KOPT-K1 (cell line): ENCODE data around the gene CEP44.
"Not testable (repeated sequence)": the region's sequence is repeated elsewhere in the genome, so short reads cannot be mapped to it uniquely, and the experiment has no call there.

Source experiments
- H3K27ac ChIP-seq: fragments of 200-600 bp; sonication (generic); 2 replicates; pipeline ENCODE4 v1.5.1; 2016; ENCODE audit warnings: antibody characterized with exemption, mild to moderate bottlenecking, low read depth, low read length; ENCODE audit not compliant: poor library complexity, severe bottlenecking
- H3K36me3 ChIP-seq: fragments of 200-600 bp; sonication (generic); 2 replicates; pipeline ENCODE4 v1.5.1; 2017; ENCODE audit warnings: antibody characterized with exemption, mild to moderate bottlenecking, low read length, moderate library complexity; ENCODE audit not compliant: insufficient read depth
- H3K9me3 ChIP-seq: fragments of 200-600 bp; sonication (generic); 2 replicates; pipeline ENCODE4 v1.5.1; 2017; ENCODE audit warnings: antibody characterized with exemption, low read length, mild to moderate bottlenecking; ENCODE audit not compliant: insufficient read depth, poor library complexity, severe bottlenecking

The CEP44 gene, protein sequence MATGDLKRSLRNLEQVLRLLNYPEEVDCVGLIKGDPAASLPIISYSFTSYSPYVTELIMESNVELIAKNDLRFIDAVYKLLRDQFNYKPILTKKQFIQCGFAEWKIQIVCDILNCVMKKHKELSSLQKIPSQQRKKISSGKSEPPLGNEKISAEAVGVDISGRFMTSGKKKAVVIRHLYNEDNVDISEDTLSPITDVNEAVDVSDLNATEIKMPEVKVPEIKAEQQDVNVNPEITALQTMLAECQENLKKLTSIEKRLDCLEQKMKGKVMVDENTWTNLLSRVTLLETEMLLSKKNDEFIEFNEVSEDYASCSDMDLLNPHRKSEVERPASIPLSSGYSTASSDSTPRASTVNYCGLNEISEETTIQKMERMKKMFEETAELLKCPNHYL

GRCh38 chr4:174283507-174284471, at the start of gene CEP44, which contains the start of gene FBXO8:
Gene CEP44 (plus strand): TSS chr4:174283911. CDS start chr4:174299122, 15,211 bp downstream.
Gene FBXO8 (minus strand): TSS chr4:174283667. CDS start chr4:174263092, 20,575 bp downstream.
- peak within 1 kb of the TSS; percentile 95 for H3K27ac ChIP-seq
- no peaks in the 10 kb centered on the region for H3K9me3 ChIP-seq
- H3K36me3 ChIP-seq, result no peaks in the 10 kb centered on the region

DNA sequence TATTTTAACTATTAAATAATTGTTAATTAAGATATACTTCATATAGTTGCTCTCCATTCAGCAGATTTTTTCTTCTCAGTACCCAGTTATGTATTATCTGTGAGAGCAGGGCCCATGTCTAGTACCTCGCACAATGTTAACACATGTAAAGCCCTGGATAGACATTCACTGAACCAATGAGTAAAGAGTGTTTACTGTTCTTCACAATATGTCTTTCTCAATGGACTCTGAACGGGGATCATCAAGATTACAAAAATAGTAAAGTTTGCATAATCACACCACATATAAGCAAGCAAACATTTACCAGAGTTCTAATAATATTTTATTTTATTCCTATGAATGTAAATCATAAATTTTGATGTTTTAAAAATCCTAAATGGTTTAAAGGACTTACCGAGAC, 47.4 kb upstream of the CEP44 start:
- H3K36me3 ChIP-seq, result peaks cover 10% of the 10 kb centered on the region; the same call in 1 of the 2 replicates
- no peak overlapping the region for H3K27ac ChIP-seq
- no peaks in the 10 kb centered on the region for H3K9me3 ChIP-seq

DNA sequence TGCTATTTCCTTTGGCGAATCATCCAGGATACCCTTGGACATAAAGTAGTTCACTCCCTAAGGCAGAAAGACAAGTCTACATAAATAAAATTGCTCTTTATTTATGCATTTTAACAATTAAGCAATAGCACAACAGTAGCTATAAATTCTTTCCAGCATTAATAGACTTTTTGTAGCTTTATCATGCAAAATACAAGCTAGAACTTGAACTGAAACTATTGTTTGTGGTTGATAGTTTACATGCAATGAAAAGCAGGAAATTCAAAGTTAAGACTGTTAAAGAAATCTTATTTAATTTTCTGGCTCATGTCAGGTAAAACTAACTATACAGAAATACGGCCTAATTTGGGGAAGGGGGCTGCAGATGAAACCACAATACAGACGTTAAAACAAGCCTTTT, 42.5 kb upstream of the CEP44 start:
- Histone ChIP-seq H3K36me3 (peaks cover 10% of the 10 kb centered on the region; the same call in 1 of the 2 replicates), H3K27ac (no peak overlapping the region), H3K9me3 (no peaks in the 10 kb centered on the region)

DNA sequence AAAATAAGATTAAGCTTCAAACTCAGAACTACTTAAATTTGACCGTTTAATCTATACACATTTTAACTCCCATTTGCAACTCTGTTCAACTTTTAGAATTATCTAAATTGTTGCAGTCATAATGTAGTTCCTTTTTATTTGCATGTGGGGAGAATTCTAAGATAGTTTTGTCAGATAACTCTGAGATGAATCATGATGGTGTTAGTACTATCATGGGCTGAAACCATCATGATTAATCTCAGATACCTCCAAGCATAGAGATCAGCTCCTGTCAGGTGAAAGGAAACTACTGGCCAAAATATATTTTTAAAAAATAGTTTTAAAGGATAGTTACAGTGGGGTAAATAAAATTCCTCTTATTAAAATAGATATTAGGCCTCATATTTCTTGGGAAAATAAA, 39.3 kb upstream of the CEP44 start:
- no peaks in the 10 kb centered on the region for H3K9me3 ChIP-seq
- 0 out of 2 replicates have a peak, but pooled peaks cover 3% of the 10 kb centered on the region for H3K36me3 ChIP-seq

GRCh38 chr4:174245714-174246113, 38.0 kb upstream of the CEP44 start:
- no peaks in the 10 kb centered on the region for H3K9me3 ChIP-seq
- H3K27ac ChIP-seq, result no peak overlapping the region
- 0 out of 2 replicates have a peak, but pooled peaks cover 3% of the 10 kb centered on the region for H3K36me3 ChIP-seq

More for the DNA sequence above, 39.3 kb upstream of the CEP44 start:
- H3K27ac ChIP-seq, result no peak overlapping the region

- H3K36me3 ChIP-seq, result no peaks in the 10 kb centered on the region
- H3K27ac ChIP-seq, result no peak overlapping the region
- H3K9me3 ChIP-seq, result no peaks in the 10 kb centered on the region
Observed at GRCh38 chr4:174248407-174248806, 35.3 kb upstream of the CEP44 start.

DNA sequence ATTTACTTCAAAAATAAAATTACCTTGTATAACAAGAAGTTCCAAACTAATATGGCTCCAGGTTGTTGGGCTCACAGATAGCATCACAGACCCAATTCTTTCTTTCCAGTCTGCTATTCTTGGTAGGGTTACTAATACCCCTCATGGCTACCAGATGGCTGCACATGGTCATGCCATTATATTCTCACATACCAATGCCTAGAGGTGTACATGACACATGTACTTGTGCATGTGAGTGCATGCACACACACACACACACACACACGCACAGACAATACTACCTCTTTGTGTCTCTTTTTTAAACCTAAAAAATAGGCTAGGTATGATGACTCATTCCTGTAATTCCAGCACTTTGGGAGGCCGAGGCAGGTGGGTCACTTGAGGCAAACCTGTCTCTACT, 31.3 kb upstream of the CEP44 start:
- H3K36me3 ChIP-seq, result 0 out of 2 replicates have a peak, but pooled peaks cover 7% of the 10 kb centered on the region
- no peak overlapping the region for H3K27ac ChIP-seq
- no peaks in the 10 kb centered on the region for H3K9me3 ChIP-seq

- H3K27ac ChIP-seq, result no peak overlapping the region
Observed at GRCh38 chr4:174254613-174255012, 29.1 kb upstream of the CEP44 start.

GRCh38 chr4:174255374-174255773, 28.3 kb upstream of the CEP44 start:
- H3K9me3 ChIP-seq, result no peaks in the 10 kb centered on the region
- 0 out of 2 replicates have a peak, but pooled peaks cover 8% of the 10 kb centered on the region for H3K36me3 ChIP-seq
- H3K27ac ChIP-seq, result no peak overlapping the region

More at GRCh38 chr4:174254613-174255012, 29.1 kb upstream of the CEP44 start:
- H3K36me3 ChIP-seq, result 0 out of 2 replicates have a peak, but pooled peaks cover 8% of the 10 kb centered on the region
- H3K9me3 ChIP-seq, result no peaks in the 10 kb centered on the region

- no peak overlapping the region for H3K27ac ChIP-seq
- H3K36me3 ChIP-seq, result 0 out of 2 replicates have a peak, but pooled peaks cover 8% of the 10 kb centered on the region
- H3K9me3 ChIP-seq, result no peaks in the 10 kb centered on the region
Observed at GRCh38 chr4:174255786-174256185, 27.9 kb upstream of the CEP44 start.

GRCh38 chr4:174256277-174256713, 27.4 kb upstream of the CEP44 start:
- Histone ChIP-seq H3K9me3 (no peaks in the 10 kb centered on the region), H3K27ac (no peak overlapping the region), H3K36me3 (0 out of 2 replicates have a peak, but pooled peaks cover 8% of the 10 kb centered on the region)

DNA sequence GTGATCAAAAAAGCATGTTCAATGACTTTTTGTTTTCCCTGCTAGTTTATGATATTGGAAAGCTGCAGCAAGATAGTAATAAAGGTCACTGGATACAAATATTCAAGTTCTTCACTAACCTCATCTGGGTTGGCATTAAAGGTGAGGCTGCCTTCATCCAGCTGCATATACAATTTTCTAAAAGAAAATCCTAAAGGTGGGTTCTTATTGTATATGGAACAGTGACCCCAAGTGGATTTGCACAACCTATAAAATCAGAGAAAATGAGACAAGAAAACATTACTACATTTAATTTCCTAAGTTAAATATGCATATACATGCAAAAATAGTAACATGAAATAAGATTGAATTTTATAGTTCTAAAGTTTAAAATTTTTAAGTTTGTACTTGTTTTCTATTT, 24.1 kb upstream of the CEP44 start:
- Histone ChIP-seq H3K36me3 (0 out of 2 replicates have a peak, but pooled peaks cover 13% of the 10 kb centered on the region), H3K27ac (no peak overlapping the region), H3K9me3 (no peaks in the 10 kb centered on the region)

DNA sequence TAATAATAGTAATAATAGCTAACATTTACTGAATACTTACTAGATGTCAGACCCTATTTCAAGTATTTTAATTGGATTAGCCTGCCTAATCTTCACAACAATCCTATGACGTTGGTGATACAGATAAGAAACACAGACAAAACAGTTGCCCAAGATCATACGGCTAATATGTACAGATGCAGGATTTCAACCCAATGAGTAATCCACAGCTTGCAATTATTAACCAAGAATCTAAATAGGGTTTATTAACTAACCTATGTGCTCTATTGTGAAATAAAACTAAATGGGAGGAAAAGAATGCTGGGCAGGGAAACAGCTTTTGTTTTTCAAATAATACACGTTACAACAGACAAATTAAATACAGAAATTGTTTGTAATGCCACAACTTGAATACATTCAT, 23.6 kb upstream of the CEP44 start:
- no peak overlapping the region for H3K27ac ChIP-seq
- H3K9me3 ChIP-seq, result no peaks in the 10 kb centered on the region
- H3K36me3 ChIP-seq, result 0 out of 2 replicates have a peak, but pooled peaks cover 13% of the 10 kb centered on the region

- H3K36me3 ChIP-seq, result 0 out of 2 replicates have a peak, but pooled peaks cover 13% of the 10 kb centered on the region
- not testable (repeated sequence) for H3K27ac ChIP-seq, H3K9me3 ChIP-seq
Observed at GRCh38 chr4:174261432-174261831, 22.3 kb upstream of the CEP44 start.
